Calu3 (cell line): Measurements from ENCODE around the gene RETREG1. TPM values are rescaled to one million over a fixed set of nuclear protein-coding genes. Genes with fewer than 3 reads are reported as not detected.

Experiments
- BruUV-seq: library from RNA; stranded (reverse); fragments of 400-500 nt; replicated peaks from 2 replicates; lab custom pipeline; 2021; lab: Mats Ljungman, UMichigan
- CTCF ChIA-PET: fragments of 300-600 bp; sonication (Branson Sonifier 250); formaldehyde crosslinking; loops from one replicate; lab custom pipeline; 2022; ENCODE audit warnings: antibody characterized with exemption; lab: Charles Lee
- DNase-seq: peaks from one replicate; pipeline ENCODE4 v3.0.0; 2022
- H3K27ac Mint-ChIP-seq: one replicate; pipeline ENCODE4 v1.8.0; 2022; ENCODE audit warnings: mixed read lengths; ENCODE audit not compliant: unreplicated experiment
- H3K27me3 Mint-ChIP-seq: one replicate; pipeline ENCODE4 v1.8.0; 2022; ENCODE audit warnings: mixed read lengths; ENCODE audit not compliant: unreplicated experiment
- H3K36me3 Mint-ChIP-seq: one replicate; pipeline ENCODE4 v1.8.0; 2022; ENCODE audit warnings: mild to moderate bottlenecking, moderate library complexity, mixed read lengths; ENCODE audit not compliant: insufficient read depth, unreplicated experiment
- H3K4me1 Mint-ChIP-seq: one replicate; pipeline ENCODE4 v1.8.0; 2022; ENCODE audit warnings: mild to moderate bottlenecking, low read depth, mixed read lengths; ENCODE audit not compliant: unreplicated experiment
- H3K4me3 Mint-ChIP-seq: one replicate; pipeline ENCODE4 v1.8.0; 2022; ENCODE audit warnings: mild to moderate bottlenecking, low read depth, moderate library complexity, mixed read lengths; ENCODE audit not compliant: unreplicated experiment
- H3K9me3 Mint-ChIP-seq: one replicate; pipeline ENCODE4 v1.8.0; 2022; ENCODE audit warnings: low read depth, mixed read lengths; ENCODE audit not compliant: unreplicated experiment
- CTCF ChIP-seq: fragments of 200-600 bp; IDR thresholded peaks from one replicate; pipeline ENCODE4 v1.8.0; 2022; ENCODE audit warnings: antibody characterized with exemption; ENCODE audit not compliant: unreplicated experiment
- intact Hi-C: fragments of 100-400 bp; cut with micrococcal nuclease; formaldehyde crosslinking; loops from one replicate; pipeline ENCODE4 v1.10.0; 2022; ENCODE audit not compliant: unreplicated experiment
- total RNA-seq: library from RNA; stranded (reverse); gene quantifications from 2 replicates; pipeline ENCODE4 v1.2.3, GENCODE V29; 2022

RETREG1 gene
- total RNA-seq, 1 experiment from 2014 or later = 12.0 TPM

DNA sequence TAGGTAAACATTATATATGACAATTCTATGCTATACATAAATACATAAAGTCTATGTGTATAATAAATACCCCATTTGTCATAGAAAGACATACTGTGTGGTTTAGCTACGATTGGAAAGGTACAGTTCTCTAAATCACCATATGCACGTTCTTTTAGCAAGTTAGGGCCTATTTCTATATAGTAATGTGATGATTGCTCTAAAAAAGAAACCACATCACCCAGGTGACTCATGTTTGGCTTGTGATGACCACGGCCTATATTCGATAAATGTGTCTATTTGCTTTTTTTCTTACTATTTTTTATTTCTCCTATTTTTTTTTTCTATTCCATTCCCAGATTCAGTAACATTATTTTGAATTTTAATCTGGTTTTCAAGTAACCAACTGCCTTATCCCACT is 34.7 kb downstream of the RETREG1 start:
- Mint-ChIP-seq H3K36me3 (no peaks in the 10 kb centered on the region), H3K4me3 (no peak overlapping the region), H3K27me3 (peaks cover 34% of the 10 kb centered on the region), H3K27ac (no peak overlapping the region), H3K9me3 (no peaks in the 10 kb centered on the region), H3K4me1 (no peaks in the 10 kb centered on the region)
- intact Hi-C loops = no loop called here
- no peak for DNase-seq
- CTCF ChIA-PET = no interaction called here
- TF ChIP-seq CTCF = no peak
- BruUV-seq = no TSS peak

DNA sequence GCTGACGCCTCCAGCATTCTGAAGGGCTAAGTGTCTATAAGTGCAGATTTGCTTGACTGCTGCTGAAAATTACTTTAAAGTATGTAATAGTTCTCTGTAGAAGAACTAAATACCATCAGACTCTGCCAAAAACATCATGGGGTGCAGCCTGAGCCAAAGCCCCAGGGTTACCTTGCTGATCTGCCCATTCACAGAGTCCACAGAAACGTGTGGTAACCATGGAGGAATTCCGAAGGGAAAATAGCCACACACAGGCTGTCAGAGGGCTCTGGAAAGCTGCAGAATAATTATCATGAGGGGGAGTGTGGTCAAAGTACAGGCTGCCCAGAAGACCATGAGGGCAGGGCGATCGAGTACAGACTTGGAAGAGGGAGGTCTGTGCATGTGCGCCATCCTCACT is 36.4 kb downstream of the RETREG1 start:
- Mint-ChIP-seq H3K4me3 (no peak overlapping the region), H3K36me3 (no peaks in the 10 kb centered on the region), H3K4me1 (no peaks in the 10 kb centered on the region), H3K9me3 (no peaks in the 10 kb centered on the region), H3K27me3 (peaks cover 34% of the 10 kb centered on the region), H3K27ac (no peak overlapping the region)
- BruUV-seq = no TSS peak
- intact Hi-C loops = no loop called here
- no peak for TF ChIP-seq CTCF
- CTCF ChIA-PET = no interaction called here
- DNase-seq = no peak

DNA sequence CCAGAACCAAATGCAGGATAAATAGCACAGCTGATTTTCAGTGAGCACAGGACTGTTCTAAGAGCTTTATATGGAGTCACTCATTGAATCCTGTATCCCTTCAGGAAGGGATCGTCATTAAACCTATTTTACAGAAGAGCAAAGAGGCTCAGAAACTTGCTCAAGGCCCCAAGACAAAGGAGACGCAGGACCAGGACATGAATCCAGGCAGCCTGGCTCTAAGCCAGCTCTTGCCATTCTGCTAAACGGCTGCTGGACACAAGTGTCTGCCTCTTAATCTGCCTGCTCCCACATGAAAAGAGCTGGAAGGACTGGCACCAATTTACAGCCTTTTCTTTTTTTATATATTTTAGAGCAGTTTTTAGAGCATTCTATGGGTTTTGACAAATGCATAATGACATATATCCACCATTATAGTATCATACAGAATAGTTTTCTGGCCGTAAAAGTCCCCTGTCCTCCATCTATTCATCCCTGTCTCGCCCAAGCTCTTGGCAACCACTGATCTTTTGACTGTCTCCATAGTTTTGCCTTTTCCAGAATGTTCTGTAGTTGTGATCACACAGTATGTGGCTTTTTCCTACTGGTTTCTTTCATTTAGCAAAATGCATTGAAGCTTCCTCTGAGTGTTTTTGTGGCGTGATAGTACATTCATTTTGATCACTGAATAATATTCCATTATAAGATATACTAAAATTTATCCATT is 37.5 kb downstream of the RETREG1 start:
- no peak for TF ChIP-seq CTCF
- Mint-ChIP-seq H3K4me3 (no peak overlapping the region), H3K27me3 (peaks cover 34% of the 10 kb centered on the region), H3K9me3 (no peaks in the 10 kb centered on the region), H3K27ac (no peak overlapping the region), H3K4me1 (no peaks in the 10 kb centered on the region), H3K36me3 (no peaks in the 10 kb centered on the region)
- CTCF ChIA-PET = no interaction called here
- no peak for DNase-seq
- no TSS peak for BruUV-seq
- intact Hi-C loops = no loop called here

DNA sequence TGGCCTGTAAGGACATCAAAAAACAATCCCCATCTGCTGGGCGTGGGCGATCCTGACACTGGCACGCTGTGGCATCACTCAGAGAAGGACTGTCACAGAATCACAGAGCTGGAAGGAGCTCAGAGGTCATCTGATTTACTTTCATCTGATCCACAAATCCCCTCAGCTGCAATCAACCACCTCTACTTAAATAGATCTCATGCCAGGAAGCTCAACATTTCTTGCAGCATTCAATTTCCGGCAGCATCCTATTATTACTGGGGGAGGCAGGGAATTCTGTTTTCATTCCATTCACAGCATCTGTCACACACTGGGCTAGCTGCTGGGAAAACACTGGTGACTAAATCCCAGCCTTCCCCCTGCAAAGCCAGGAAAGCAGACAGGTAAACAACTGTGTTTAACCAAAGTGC is 38.3 kb downstream of the RETREG1 start:
- Mint-ChIP-seq H3K4me1 (no peaks in the 10 kb centered on the region), H3K27ac (no peak overlapping the region), H3K36me3 (no peaks in the 10 kb centered on the region), H3K4me3 (no peak overlapping the region), H3K9me3 (no peaks in the 10 kb centered on the region), H3K27me3 (peaks cover 34% of the 10 kb centered on the region)
- DNase-seq = no peak
- CTCF ChIA-PET = no interaction called here
- intact Hi-C loops = no loop called here
- no peak for TF ChIP-seq CTCF
- no TSS peak for BruUV-seq
